Large intestine (tissue), 12 donors: Measurements from ENCODE around the gene HAND1. TPM values are rescaled to one million over a fixed set of nuclear protein-coding genes. Genes with fewer than 3 reads are reported as not detected.

Experiments used
- DNase-seq, 2 donors: peaks; one replicate each; pipeline versions ENCODE4 v3.0.0 to v3.0.0-alpha.2; 2013
- H3K27ac ChIP-seq: one replicate; pipeline ENCODE4 v1.5.1; 2013; ENCODE audit warnings: low read length
- H3K27me3 ChIP-seq: 2 replicates; pipeline ENCODE4 v1.6.1; 2013; ENCODE audit warnings: low read length; ENCODE audit not compliant: control insufficient read depth, insufficient read depth
- H3K36me3 ChIP-seq: 2 replicates; pipeline ENCODE4 v1.6.1; 2013; ENCODE audit warnings: low read length; ENCODE audit not compliant: control insufficient read depth, insufficient read depth
- H3K4me1 ChIP-seq: one replicate; pipeline ENCODE4 v1.6.1; 2013; ENCODE audit warnings: low read length; ENCODE audit not compliant: control insufficient read depth, insufficient read depth
- H3K4me3 ChIP-seq: one replicate; pipeline ENCODE4 v1.5.1; 2013; ENCODE audit warnings: low read length
- H3K9me3 ChIP-seq: one replicate; pipeline ENCODE4 v1.6.1; 2013; ENCODE audit warnings: mild to moderate bottlenecking, low read depth, low read length, moderate library complexity; ENCODE audit not compliant: control insufficient read depth
- WGBS: methylation state at CpG from one replicate; pipeline ENCODE4 v1.1.5; 2013; ENCODE audit warnings: low lambda C conversion rate; ENCODE audit not compliant: insufficient coverage; 5-methylcytosine and 5-hydroxymethylcytosine counted together
- long read RNA-seq, 11 donors: transcript quantifications; one replicate each; lab custom pipeline, GENCODE V29; 2026
- polyA plus RNA-seq: library from polyadenylated mRNA; unstranded; fragments of 120-200 nt; gene quantifications from one replicate; pipeline ENCODE4 v1.2.1, GENCODE V29; 2013

Gene HAND1
- 7.8 TPM for polyA plus RNA-seq
- long read RNA-seq, donor 1, partial matches to known transcripts: 0 of 2 reads
- long read RNA-seq, donor 1, other reads (novel, unspliced or antisense): 0 of 2 reads
- long read RNA-seq, donor 2, partial matches to known transcripts: 0 of 1 reads
- long read RNA-seq, donor 2, other reads (novel, unspliced or antisense): 0 of 1 reads
- long read RNA-seq, donor 3: 0 reads
- long read RNA-seq, donor 4: 0 reads
- long read RNA-seq, donor 5, partial matches to known transcripts: 0 of 1 reads
- long read RNA-seq, donor 5, other reads (novel, unspliced or antisense): 0 of 1 reads
- long read RNA-seq, donor 6, partial matches to known transcripts: 0 of 1 reads
- long read RNA-seq, donor 6, other reads (novel, unspliced or antisense): 0 of 1 reads
- long read RNA-seq, donor 7, partial matches to known transcripts: 0 of 2 reads
- long read RNA-seq, donor 7, other reads (novel, unspliced or antisense): 0 of 2 reads
- long read RNA-seq, donor 8, partial matches to known transcripts: 0 of 2 reads
- long read RNA-seq, donor 8, other reads (novel, unspliced or antisense): 0 of 2 reads
- long read RNA-seq, donor 9, partial matches to known transcripts: 0 of 1 reads
- long read RNA-seq, donor 9, other reads (novel, unspliced or antisense): 0 of 1 reads
- long read RNA-seq, donor 10, partial matches to known transcripts: 0 of 2 reads
- long read RNA-seq, donor 10, other reads (novel, unspliced or antisense): 0 of 2 reads
- long read RNA-seq, donor 11, partial matches to known transcripts: 0 of 2 reads
- long read RNA-seq, donor 11, other reads (novel, unspliced or antisense): 0 of 2 reads

DNA sequence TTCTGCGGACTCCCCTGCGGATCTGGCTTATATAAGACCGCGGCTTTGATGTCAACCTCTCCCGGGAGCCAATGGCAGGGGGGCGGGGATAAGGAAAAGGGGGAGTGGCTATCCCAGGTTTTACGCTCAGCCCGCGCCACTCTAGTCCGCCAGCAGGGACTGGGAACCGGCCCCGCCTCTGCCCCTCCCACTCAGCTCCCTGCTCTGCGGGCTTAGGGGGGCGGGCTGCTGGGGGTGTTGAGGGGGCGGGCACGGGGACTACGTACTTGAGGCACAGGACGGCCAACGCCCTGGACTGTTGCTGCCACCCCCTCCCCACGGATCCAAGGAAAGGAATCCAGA is at the start of gene HAND1:
TSS of gene HAND1 (minus strand) at position 4 of the 342 bp plus-strand sequence. CDS start 219 bp downstream, outside the sequence.
- DNase-seq: peak; percentile 40 to 62
- WGBS: no CpG with 5 or more reads among the region's 20 CpGs
- Histone ChIP-seq H3K27ac (peak within 1 kb of the TSS; percentile 40), H3K36me3 (no peaks in the 10 kb centered on the region), H3K27me3 (peaks cover 100% of the 10 kb centered on the region), H3K4me3 (peak within 1 kb of the TSS; percentile 46), H3K4me1 (peaks cover 40% of the 10 kb centered on the region), H3K9me3 (peaks cover 14% of the 10 kb centered on the region)

DNA sequence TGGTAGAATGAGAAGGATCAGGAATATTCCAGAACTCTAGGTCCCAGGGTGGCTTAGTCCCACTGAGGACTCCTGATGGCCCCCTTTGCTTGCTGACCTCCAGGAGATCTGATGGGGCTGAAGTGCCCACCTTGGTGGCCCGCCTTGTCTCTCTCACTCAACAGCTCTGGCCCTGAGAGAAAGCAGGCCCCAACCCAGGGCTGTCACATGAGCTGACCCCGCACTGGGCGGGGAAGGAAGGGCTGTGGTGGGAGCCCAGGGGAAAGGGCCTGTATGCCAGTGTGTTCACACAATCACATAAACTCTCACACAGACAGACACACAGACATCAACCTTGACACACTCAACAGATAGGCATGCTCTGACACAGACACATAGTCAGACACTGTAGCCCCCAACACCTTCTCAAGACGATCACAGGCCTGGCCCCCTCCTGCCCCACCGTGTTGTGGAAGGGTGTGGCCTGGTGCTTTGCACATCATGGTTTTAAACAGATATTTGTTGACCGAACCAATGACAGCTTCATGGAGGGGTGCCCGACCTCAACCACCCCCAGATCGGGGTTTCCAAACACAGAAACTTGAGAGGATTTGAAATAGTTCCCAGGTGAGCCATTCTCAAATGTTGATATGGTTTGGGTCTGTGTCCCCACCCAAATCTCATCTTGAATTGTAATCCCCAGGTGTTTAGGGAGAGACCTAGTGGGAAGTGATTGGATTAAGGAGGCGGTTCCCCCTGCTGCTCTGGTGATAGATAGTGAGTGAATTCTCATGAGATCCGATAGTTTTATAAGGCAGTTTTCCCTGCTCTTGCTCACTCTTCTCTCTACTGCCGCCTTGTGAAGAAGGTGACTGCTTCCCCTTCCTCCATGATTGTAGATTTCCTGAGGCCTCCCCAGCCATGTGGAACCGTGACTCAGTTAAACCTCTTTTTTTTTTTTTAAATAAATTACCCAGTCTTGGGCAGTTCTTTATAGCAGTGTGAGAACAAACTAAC is 48.5 kb upstream of the HAND1 start:
- peaks cover 17% of the 10 kb centered on the region for H3K4me1 ChIP-seq
- H3K27ac ChIP-seq: no peak overlapping the region
- peaks cover 4% of the 10 kb centered on the region for H3K27me3 ChIP-seq
- WGBS: 81% methylated on average over 3 of the region's 12 CpGs
- H3K9me3 ChIP-seq: no peaks in the 10 kb centered on the region
- no peak for DNase-seq
- H3K36me3 ChIP-seq: no peaks in the 10 kb centered on the region
- no peak overlapping the region for H3K4me3 ChIP-seq

DNA sequence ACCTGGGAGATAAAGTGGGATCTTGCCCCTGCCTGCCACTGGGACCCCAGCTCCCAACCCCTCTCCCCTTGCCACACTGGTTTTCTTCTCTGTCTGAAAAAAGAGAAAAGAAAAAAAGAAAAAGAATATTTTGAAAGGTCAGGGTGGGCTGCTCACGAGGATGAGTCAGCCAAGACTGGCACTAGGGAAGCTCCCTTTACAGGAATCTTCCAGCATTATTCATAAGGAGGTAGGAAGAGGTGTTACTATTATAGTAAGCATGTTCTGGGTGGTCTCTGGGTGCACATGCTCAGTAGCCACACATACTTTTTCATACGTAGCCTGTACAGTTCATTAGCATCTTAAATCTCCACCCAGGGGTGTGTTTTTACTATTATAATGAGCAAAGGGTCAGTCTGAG is 46.8 kb upstream of the HAND1 start:
- Histone ChIP-seq H3K36me3 (no peaks in the 10 kb centered on the region), H3K27ac (no peak overlapping the region), H3K9me3 (no peaks in the 10 kb centered on the region), H3K4me1 (peaks cover 21% of the 10 kb centered on the region), H3K27me3 (peaks cover 9% of the 10 kb centered on the region), H3K4me3 (no peak overlapping the region)
- no peak for DNase-seq
- no CpG with 5 or more reads among the region's 2 CpGs for WGBS

DNA sequence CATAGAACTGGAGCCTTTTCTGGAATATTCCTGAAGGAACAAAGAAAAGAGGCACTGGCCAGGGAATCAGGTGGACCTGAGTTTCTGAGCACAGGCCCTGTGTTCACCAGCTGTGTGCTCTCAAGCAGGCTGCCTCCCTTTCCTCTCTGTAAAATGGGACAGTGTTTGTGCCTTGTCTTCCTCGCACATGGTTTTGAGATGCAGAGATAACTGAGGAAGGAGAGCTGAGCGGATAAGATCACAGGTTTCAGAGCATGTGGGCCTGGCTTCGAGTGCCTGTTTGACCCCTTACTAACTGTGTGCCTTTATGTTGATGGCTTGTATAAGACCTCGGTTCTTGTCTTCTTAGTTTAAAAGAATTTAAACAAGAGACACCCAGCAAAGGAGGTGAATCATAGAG is 46.2 kb upstream of the HAND1 start:
- Histone ChIP-seq H3K9me3 (no peaks in the 10 kb centered on the region), H3K27ac (peak overlapping the region; percentile 61), H3K4me3 (no peak overlapping the region), H3K27me3 (peaks cover 14% of the 10 kb centered on the region), H3K36me3 (no peaks in the 10 kb centered on the region), H3K4me1 (peaks cover 21% of the 10 kb centered on the region)
- WGBS: 83% methylated on average over 1 of the region's 4 CpGs
- no peak for DNase-seq

DNA sequence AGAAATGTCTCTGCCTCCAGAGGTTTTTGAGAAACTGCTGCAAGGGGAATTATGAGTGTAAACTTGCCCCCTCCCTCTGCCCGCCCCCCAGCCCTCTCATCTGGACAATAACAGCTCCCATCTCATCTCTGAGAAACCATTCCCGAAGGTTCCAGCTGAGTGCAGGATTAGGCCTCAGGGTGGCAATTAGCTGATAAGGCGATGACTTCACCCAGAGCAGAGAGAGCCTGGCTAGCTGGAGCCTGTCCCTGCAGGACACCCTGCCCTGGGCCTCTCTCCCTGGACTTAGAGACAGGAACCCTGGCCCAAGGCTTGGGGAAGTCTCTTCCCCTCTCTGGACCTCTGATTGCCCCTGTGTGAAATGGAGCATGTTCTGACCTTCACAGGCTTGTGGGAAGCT is 45.7 kb upstream of the HAND1 start:
- H3K4me1 ChIP-seq: peaks cover 21% of the 10 kb centered on the region
- no peak overlapping the region for H3K4me3 ChIP-seq
- H3K36me3 ChIP-seq: no peaks in the 10 kb centered on the region
- WGBS: no CpG with 5 or more reads among the region's 3 CpGs
- H3K27ac ChIP-seq: peak overlapping the region; percentile 61
- H3K27me3 ChIP-seq: peaks cover 17% of the 10 kb centered on the region
- no peaks in the 10 kb centered on the region for H3K9me3 ChIP-seq
- DNase-seq: peak; percentile 79 to 88

DNA sequence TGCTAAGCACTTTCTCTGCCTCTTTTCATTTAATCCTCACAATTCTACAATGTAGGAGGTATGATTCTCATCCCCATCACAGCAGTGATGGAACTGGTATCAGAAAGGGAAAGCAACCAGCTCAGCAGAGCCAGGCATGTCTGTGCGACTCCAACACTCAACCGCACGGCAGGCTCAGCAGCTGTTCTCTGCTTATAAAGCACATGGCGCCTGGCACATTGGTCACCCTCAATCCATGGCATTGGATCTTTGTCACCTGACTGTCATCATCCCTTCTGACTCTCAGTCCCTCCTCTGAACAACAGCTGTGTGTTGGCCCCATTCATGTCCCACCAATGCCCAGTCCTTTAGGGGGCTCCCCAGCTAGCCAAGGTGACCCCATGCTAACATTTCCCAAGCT is 45.1 kb upstream of the HAND1 start:
- DNase-seq: no peak
- no peak overlapping the region for H3K4me3 ChIP-seq
- no CpG with 5 or more reads among the region's 4 CpGs for WGBS
- peak overlapping the region; percentile 53 for H3K27ac ChIP-seq
- H3K36me3 ChIP-seq: no peaks in the 10 kb centered on the region
- H3K4me1 ChIP-seq: peaks cover 21% of the 10 kb centered on the region
- peaks cover 17% of the 10 kb centered on the region for H3K27me3 ChIP-seq
- H3K9me3 ChIP-seq: no peaks in the 10 kb centered on the region

DNA sequence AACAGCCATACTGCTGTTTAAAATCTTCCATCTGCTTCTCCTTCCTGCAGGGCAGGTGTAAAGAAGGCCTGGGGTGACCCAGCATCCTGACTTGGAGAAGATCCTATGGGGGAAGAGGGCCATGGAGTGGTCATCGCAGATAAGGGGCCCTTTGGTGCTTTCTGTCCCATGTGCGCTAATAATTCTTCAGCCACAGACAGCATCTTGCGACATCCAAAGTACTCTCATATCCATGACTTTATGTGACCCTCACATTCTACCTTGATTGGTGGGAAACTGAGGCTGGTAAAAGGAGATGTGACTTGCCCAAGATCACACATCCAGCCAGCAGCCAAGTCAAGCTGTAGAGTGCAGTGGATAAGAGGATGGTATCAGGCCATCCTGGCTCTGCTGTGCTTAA is 44.3 kb upstream of the HAND1 start:
- Histone ChIP-seq H3K36me3 (no peaks in the 10 kb centered on the region), H3K4me1 (peaks cover 25% of the 10 kb centered on the region), H3K27me3 (peaks cover 20% of the 10 kb centered on the region), H3K9me3 (no peaks in the 10 kb centered on the region), H3K4me3 (no peak overlapping the region), H3K27ac (no peak overlapping the region)
- DNase-seq: no peak
- WGBS: no CpG with 5 or more reads among the region's 3 CpGs

DNA sequence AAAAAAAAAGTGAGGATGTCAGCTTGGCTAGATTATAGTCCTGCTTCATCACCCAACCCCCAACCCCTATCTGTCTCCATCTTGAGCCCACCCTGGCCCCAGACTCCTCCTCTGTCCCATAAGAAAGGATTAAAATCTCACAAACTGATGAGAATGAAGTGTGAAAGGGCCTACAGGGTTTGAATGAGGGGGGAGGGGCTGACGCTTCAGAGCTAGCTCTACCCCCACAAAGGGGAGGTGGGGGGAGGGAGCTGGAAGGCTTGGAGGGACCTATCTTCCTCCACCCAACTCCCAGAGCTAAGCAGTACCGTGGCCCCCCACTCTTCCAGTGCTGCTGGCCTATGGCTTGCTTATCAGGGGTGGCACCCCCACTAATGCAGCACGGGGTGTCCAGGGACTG is 43.7 kb upstream of the HAND1 start:
- no peak for DNase-seq
- Histone ChIP-seq H3K4me1 (peaks cover 27% of the 10 kb centered on the region), H3K4me3 (no peak overlapping the region), H3K27me3 (peaks cover 22% of the 10 kb centered on the region), H3K27ac (no peak overlapping the region), H3K36me3 (no peaks in the 10 kb centered on the region), H3K9me3 (no peaks in the 10 kb centered on the region)
- no CpG with 5 or more reads among the region's 3 CpGs for WGBS

DNA sequence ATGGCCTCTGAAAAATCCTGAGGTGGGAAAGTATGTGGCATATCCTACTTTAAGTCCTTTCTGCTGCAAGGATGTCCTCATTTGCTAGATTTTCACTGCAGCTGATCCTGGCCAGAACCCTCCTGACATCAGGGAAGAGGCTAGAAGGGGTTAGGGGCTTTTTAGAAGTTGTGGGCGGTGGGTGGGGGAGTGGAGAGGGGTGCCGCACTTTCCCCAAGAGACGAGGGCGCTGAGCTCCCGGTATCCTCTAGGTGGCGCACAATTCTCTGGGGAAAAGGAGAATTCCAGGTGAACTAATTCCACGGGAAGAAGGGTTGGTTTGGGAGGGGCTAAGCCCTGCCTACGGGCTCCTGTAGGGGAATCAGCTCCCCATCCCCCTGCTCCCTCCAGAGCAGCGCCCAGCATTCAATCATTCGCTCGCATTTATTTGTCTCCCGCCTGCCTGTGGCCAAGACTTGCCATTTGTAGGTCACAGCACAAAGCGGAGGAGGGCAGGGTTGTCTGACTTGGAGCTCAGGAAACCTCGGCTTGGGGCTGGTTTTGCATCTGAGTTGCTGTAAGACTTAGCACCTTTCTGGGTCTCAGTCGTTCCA is 42.9 kb upstream of the HAND1 start:
- no peak overlapping the region for H3K27ac ChIP-seq
- peaks cover 27% of the 10 kb centered on the region for H3K4me1 ChIP-seq
- H3K36me3 ChIP-seq: no peaks in the 10 kb centered on the region
- H3K9me3 ChIP-seq: no peaks in the 10 kb centered on the region
- WGBS: no CpG with 5 or more reads among the region's 15 CpGs
- DNase-seq: peak; percentile 25 to 63
- no peak overlapping the region for H3K4me3 ChIP-seq
- H3K27me3 ChIP-seq: peaks cover 22% of the 10 kb centered on the region
